ENCODE data around the gene SNX15. TPM values are rescaled to one million over a fixed set of nuclear protein-coding genes. Genes with fewer than 3 reads are reported as not detected.
"Not testable (repeated sequence)": the region's sequence is repeated elsewhere in the genome, so short reads cannot be mapped to it uniquely, and the experiment has no call there.

The SNX15 gene, protein sequence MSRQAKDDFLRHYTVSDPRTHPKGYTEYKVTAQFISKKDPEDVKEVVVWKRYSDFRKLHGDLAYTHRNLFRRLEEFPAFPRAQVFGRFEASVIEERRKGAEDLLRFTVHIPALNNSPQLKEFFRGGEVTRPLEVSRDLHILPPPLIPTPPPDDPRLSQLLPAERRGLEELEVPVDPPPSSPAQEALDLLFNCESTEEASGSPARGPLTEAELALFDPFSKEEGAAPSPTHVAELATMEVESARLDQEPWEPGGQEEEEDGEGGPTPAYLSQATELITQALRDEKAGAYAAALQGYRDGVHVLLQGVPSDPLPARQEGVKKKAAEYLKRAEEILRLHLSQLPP
- polyA plus RNA-seq (2012; ENCODE audit: insufficient read depth, insufficient read length, low read depth) = 15.7 TPM

GRCh38 chr11:65027213-65028067, at the start of gene SNX15:
SNX15 (plus strand) TSS chr11:65027439; CDS start chr11:65027538, 99 bp downstream.
- peak within 1 kb of the TSS; percentile 53 for H3K4me3 ChIP-seq (ENCODE audit: low read depth, low read length)
- no peaks in the 10 kb centered on the region for H3K36me3 ChIP-seq
- TF ChIP-seq CTCF (IDR thresholded peaks at IDR 0.05; ENCODE audit: low read depth, low read length) = peak; percentile 53
- no peaks in the 10 kb centered on the region for H3K27me3 ChIP-seq
- no peaks in the 10 kb centered on the region for H3K4me1 ChIP-seq
- peak; percentile 85 for DNase-seq
- H3K9me3 ChIP-seq = no peaks in the 10 kb centered on the region

DNA sequence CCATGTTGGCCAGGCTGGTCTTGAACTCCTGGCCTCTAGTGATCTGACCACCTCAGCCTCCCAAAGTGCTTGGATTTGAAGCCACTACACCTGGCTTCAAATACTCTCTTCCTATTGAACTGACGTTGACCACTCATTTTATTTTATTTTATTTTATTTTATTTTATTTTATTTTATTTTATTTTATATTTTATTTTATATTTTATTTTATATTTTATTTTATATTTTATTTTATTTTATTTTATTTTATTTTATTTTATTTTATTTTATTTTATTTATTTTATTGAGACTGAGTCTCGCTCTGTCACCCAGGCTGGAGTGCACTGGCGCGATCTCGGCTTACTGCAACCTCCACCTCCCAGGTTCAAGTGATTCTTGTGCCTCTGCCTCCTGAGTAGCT, 43.9 kb upstream of the SNX15 start:
- H3K4me3 ChIP-seq (ENCODE audit: low read depth, low read length); DNase-seq; H3K36me3 ChIP-seq; H3K4me1 ChIP-seq; H3K9me3 ChIP-seq; H3K27me3 ChIP-seq: not testable (repeated sequence)

- Histone ChIP-seq H3K4me3 (ENCODE audit: low read depth, low read length) (no peak overlapping the region), H3K27me3 (no peaks in the 10 kb centered on the region), H3K9me3 (no peaks in the 10 kb centered on the region), H3K4me1 (0 out of 2 replicates have a peak, but pooled peaks cover 3% of the 10 kb centered on the region), H3K36me3 (no peaks in the 10 kb centered on the region)
- TF ChIP-seq CTCF (IDR thresholded peaks at IDR 0.05; ENCODE audit: low read depth, low read length) = no peak
- DNase-seq = no peak
Observed at GRCh38 chr11:64987998-64988854, 39.0 kb upstream of the SNX15 start.

DNA sequence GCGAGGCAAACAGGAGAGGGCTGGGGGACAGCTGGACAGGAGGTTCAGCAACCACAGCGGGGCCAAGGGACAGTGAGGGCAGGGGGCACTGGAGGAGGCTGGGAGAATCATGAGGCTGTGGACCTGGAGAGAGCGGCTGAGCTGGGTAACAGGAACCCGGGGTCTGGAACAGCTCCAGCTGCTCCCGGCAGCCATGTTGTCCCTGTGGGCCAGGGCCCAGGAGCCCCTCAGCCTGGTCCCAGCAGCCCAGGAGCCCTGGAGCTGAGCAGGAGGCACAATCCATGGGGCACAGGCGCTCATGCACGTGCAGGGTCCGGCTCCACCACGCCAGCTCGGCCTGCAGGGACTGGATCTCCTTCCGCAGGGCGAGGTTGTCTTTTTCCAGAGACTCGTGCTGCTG, 37.8 kb upstream of the SNX15 start:
- TF ChIP-seq CTCF (IDR thresholded peaks at IDR 0.05; ENCODE audit: low read depth, low read length) = no peak

GRCh38 chr11:64990222-64990923, 36.9 kb upstream of the SNX15 start:
- H3K4me1 ChIP-seq = 0 out of 2 replicates have a peak, but pooled peaks cover 3% of the 10 kb centered on the region
- no peak overlapping the region for H3K4me3 ChIP-seq (ENCODE audit: low read depth, low read length)
- DNase-seq = no peak
- H3K36me3 ChIP-seq = no peaks in the 10 kb centered on the region
- no peaks in the 10 kb centered on the region for H3K27me3 ChIP-seq
- no peaks in the 10 kb centered on the region for H3K9me3 ChIP-seq
- TF ChIP-seq CTCF (IDR thresholded peaks at IDR 0.05; ENCODE audit: low read depth, low read length) = no peak

More for the DNA sequence above, 37.8 kb upstream of the SNX15 start:
- Histone ChIP-seq H3K4me3 (ENCODE audit: low read depth, low read length) (no peak overlapping the region), H3K9me3 (no peaks in the 10 kb centered on the region), H3K36me3 (no peaks in the 10 kb centered on the region), H3K4me1 (0 out of 2 replicates have a peak, but pooled peaks cover 3% of the 10 kb centered on the region), H3K27me3 (no peaks in the 10 kb centered on the region)
- DNase-seq = no peak
